Muscle layer of duodenum (tissue), 2 donors: ENCODE measurements around the gene CCDC86.

Source experiments
- H3K27ac ChIP-seq: one replicate; pipeline ENCODE4 v1.7.0; 2013; ENCODE audit warnings: mild to moderate bottlenecking, low read length
- H3K27me3 ChIP-seq: one replicate; pipeline ENCODE4 v1.7.0; 2013; ENCODE audit warnings: low read depth, mild to moderate bottlenecking, control low read depth, low read length
- H3K36me3 ChIP-seq, 2 donors: one replicate each; pipeline ENCODE4 v1.7.0; 2013; ENCODE audit warnings: low read length in 2 of 2, control low read depth in 1 of 2, mild to moderate bottlenecking in 1 of 2; ENCODE audit not compliant: insufficient read depth in 2 of 2, control insufficient read depth in 1 of 2
- H3K4me1 ChIP-seq, 2 donors: one replicate each; pipeline ENCODE4 v1.7.0; 2013; ENCODE audit warnings: low read length in 2 of 2, mild to moderate bottlenecking in 2 of 2, control low read depth in 1 of 2, moderate library complexity in 1 of 2; ENCODE audit not compliant: insufficient read depth in 2 of 2, control insufficient read depth in 1 of 2
- H3K4me3 ChIP-seq, 2 donors: one replicate each; pipeline ENCODE4 v1.7.0; 2013; ENCODE audit warnings: low read length in 2 of 2, low read depth in 1 of 2, mild to moderate bottlenecking in 1 of 2
- H3K9me3 ChIP-seq, 2 donors: one replicate each; pipeline ENCODE4 v1.7.0; 2013; ENCODE audit warnings: low read length in 2 of 2, control low read depth in 1 of 2, mild to moderate bottlenecking in 1 of 2; ENCODE audit not compliant: control insufficient read depth in 1 of 2
- donor health status: healthy.

The CCDC86 gene

DNA sequence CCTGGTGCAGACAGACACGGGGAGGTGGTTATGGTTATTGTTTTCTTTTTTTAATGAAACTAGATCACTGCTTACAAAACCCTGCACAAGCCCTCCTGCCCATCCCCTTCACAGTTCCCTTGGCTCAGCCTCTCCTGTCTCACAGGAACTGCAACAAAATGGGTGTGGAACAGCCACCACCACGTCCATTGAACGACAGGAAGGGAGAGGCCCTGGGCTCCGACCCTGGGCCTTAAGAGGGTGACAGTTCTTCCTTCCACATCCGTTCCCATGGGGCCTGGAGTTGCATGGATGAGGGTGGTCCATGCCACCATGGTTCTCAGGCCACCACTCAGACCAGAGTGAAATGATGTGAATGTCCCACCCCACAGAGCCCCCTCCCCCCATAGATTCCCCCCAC lies 48.8 kb downstream of the CCDC86 start:
- H3K4me1 ChIP-seq, result peaks cover 0 to 3% of the 10 kb centered on the region in 2 donors
- no peak overlapping the region for H3K4me3 ChIP-seq
- peaks cover 26 to 41% of the 10 kb centered on the region in 2 donors for H3K36me3 ChIP-seq
- H3K27ac ChIP-seq, result no peak overlapping the region
- H3K9me3 ChIP-seq, result no peaks in the 10 kb centered on the region
- no peaks in the 10 kb centered on the region for H3K27me3 ChIP-seq

DNA sequence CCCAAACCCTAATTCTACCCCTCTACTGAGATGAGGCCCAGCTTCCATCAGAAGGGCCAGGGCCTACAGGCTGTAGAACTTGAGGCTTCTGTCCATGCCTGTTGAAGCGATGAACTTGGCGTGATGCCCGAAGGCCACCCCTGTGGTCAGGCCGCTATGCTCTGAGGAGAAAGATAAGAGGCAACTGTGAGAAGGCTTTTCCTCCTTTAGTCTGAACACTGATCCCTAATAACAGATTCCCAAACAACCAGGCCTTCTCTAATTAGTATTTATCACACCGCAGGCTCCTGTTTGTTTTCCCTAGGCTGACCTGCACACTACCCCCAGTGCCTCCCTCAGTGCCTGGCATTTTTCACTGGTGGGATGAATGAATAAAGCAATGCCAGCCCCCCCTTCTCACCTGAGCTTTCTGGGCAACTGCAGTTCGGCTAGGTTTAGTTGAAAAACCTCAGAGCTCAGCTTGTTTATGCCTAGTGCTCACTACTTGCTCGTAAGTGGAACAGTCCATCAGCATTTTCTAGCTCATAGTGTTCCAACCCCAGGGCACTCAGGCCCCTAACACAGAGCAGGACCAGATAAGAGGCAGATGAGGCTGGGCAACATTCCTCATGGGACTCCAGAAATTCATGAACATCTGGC lies 49.3 kb downstream of the CCDC86 start:
- no peaks in the 10 kb centered on the region for H3K9me3 ChIP-seq
- H3K4me1 ChIP-seq, result peaks cover 0 to 3% of the 10 kb centered on the region in 2 donors
- no peak overlapping the region for H3K27ac ChIP-seq
- peaks cover 29 to 45% of the 10 kb centered on the region in 2 donors for H3K36me3 ChIP-seq
- H3K27me3 ChIP-seq, result no peaks in the 10 kb centered on the region
- H3K4me3 ChIP-seq, result no peak overlapping the region

DNA sequence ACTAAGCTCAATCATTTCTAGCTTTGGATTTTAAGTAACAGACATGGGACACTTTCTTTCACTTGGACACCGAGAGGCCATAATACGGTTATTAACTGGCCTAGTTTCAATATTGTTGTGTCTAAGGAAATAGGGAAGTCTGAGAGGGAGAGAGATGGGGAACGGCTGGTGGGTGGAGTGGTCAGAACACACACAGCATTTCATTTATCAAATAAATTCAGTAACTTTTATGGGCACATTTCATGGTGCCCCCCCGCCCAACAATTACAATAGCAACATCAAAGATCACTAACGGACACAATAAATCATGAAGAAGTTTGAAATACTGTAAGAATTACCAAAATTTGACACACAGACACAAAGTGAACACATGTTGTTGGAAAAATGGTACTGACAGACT lies 53.8 kb downstream of the CCDC86 start:
- Histone ChIP-seq H3K27me3 (no peaks in the 10 kb centered on the region), H3K9me3 (no peaks in the 10 kb centered on the region), H3K36me3 (peaks cover 61 to 73% of the 10 kb centered on the region in 2 donors), H3K27ac (no peak overlapping the region), H3K4me1 (peaks cover 0 to 1% of the 10 kb centered on the region in 2 donors), H3K4me3 (no peak overlapping the region)

DNA sequence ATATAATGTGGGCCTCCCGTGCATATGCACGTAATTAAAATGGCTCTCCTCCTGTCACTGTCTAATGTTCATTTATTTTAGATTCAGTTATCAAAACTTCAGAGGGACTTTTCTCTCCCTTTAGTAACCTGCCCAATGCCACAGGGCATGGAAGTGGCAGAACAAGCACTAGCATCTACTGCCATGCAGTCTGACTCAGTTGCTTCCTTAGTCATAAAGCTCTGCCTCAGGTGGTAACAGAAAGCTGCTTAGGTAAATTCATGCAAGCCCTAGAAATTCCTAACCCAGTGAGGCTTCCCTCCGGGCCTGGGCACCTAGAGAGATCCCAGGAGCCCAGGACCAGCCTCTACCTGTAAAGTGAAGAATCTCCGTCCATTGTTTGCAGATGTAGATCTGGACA lies 55.6 kb downstream of the CCDC86 start:
- Histone ChIP-seq H3K36me3 (peaks cover 69 to 77% of the 10 kb centered on the region in 2 donors), H3K9me3 (no peaks in the 10 kb centered on the region), H3K4me3 (no peak overlapping the region), H3K4me1 (no peaks in the 10 kb centered on the region), H3K27ac (no peak overlapping the region), H3K27me3 (no peaks in the 10 kb centered on the region)

DNA sequence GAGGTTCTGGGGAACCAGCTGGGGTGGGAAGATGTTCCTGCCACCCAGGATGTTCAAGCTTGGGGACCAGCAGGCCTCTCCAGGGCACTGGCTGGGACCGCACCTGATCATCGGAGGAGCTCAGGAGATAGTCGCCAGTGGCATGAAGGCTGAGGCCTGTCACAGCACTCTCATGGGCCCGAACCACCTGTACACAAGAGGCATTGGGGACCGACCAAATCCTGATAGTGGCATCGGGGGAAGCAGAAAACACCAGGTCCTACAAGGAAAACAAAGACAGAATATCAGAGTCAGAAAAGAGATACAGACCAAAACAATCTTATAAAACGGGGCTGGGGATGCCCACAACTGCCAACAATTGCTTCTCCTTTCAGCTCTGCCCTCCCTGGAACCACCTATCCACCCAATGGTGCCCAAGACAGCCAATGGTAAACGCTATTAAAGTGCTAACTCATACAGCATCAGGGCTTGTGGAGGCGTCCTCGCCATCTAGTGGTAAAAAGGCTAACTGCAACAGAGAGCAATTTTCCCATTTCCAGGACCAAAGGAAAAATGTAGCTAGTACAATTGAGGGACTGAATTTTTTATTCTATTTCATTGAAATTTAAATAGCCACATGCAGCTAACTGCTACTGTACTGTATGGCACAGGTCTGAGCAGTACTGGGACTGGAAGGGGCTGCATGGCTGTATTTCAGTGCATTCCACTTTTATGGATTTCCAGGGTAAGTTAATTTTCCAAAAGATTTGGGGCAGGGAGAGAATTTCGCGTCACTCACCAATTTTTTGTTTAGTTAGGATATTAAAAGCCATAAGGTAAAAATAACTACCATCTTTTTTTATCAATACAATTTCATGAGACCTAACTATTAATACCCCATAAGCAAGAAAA lies 57.4 kb downstream of the CCDC86 start:
- Histone ChIP-seq H3K36me3 (peaks cover 69 to 78% of the 10 kb centered on the region in 2 donors), H3K4me1 (peaks cover 2 to 5% of the 10 kb centered on the region in 2 donors), H3K27me3 (no peaks in the 10 kb centered on the region), H3K4me3 (no peak overlapping the region), H3K9me3 (no peaks in the 10 kb centered on the region), H3K27ac (no peak overlapping the region)

DNA sequence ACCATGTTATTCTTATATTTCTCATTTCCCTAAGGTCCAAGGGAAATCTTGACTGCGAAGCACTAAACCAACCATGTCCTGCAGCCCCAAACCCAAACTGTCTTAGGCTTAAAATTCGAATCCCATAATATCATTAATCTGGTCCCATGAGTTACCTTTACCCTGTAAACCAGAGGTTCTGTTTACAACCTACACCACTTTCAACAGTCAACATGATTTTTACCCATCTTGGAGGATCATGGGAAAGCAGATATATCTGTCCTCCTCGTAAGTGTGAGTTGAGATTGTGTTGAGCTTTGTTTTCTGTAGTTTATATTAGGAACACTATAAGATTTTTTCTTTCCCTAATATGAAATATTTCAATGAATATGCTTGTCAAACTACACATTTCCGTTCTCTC lies 58.1 kb downstream of the CCDC86 start:
- Histone ChIP-seq H3K9me3 (no peaks in the 10 kb centered on the region), H3K36me3 (peaks cover 69 to 73% of the 10 kb centered on the region in 2 donors)

More for the DNA sequence above, 58.1 kb downstream of the CCDC86 start:
- peaks cover 8 to 11% of the 10 kb centered on the region in 2 donors for H3K4me1 ChIP-seq
- H3K27ac ChIP-seq, result no peak overlapping the region
- no peak overlapping the region for H3K4me3 ChIP-seq
- no peaks in the 10 kb centered on the region for H3K27me3 ChIP-seq
